KMS-11 (cell line): ENCODE results near the gene TBXAS1.

Source experiments
- H2AFZ ChIP-seq: fragments of 200-600 bp; sonication (generic); 2 replicates; pipeline ENCODE4 v1.6.1; 2016; ENCODE audit warnings: antibody characterized with exemption, mixed run types, low read depth
- H3K27ac ChIP-seq: fragments of 200-600 bp; sonication (generic); 2 replicates; pipeline ENCODE4 v1.6.1; 2016; ENCODE audit warnings: mild to moderate bottlenecking, mixed run types
- H3K27me3 ChIP-seq: fragments of 200-600 bp; sonication (generic); 2 replicates; pipeline ENCODE4 v1.6.1; 2017; ENCODE audit warnings: mild to moderate bottlenecking, low read depth, mixed run types, moderate library complexity; ENCODE audit not compliant: insufficient read depth
- H3K36me3 ChIP-seq: fragments of 200-600 bp; sonication (generic); 2 replicates; pipeline ENCODE4 v1.6.1; 2017; ENCODE audit warnings: mild to moderate bottlenecking, mixed run types; ENCODE audit not compliant: insufficient read depth
- H3K4me1 ChIP-seq: fragments of 200-600 bp; sonication (generic); 2 replicates; pipeline ENCODE4 v1.6.1; 2016; ENCODE audit warnings: mild to moderate bottlenecking, low read depth, mixed run types; ENCODE audit not compliant: poor library complexity, severe bottlenecking
- H3K4me2 ChIP-seq: fragments of 200-600 bp; sonication (generic); 2 replicates; pipeline ENCODE4 v1.7.0; 2016; ENCODE audit warnings: mild to moderate bottlenecking, mixed run types
- H3K4me3 ChIP-seq: fragments of 200-600 bp; sonication (generic); IDR thresholded peaks from 2 replicates; pipeline ENCODE4 v1.6.1; 2017; ENCODE audit warnings: low read depth, low read length, mixed read lengths; ENCODE audit not compliant: insufficient read depth
- H3K79me2 ChIP-seq: fragments of 200-600 bp; sonication (generic); 2 replicates; pipeline ENCODE4 v1.6.1; 2016; ENCODE audit warnings: low read depth, mixed run types; ENCODE audit not compliant: insufficient read depth
- H3K9ac ChIP-seq: fragments of 200-600 bp; sonication (generic); 2 replicates; pipeline ENCODE4 v1.6.1; 2016; ENCODE audit warnings: mild to moderate bottlenecking, mixed run types
- H4K20me1 ChIP-seq: fragments of 200-600 bp; sonication (generic); 2 replicates; pipeline ENCODE4 v1.6.1; 2016; ENCODE audit warnings: mild to moderate bottlenecking, mixed run types; ENCODE audit not compliant: insufficient read depth
- CTCF ChIP-seq: fragments of 200-600 bp; sonication (generic); conservative IDR thresholded peaks from 2 replicates; pipeline ENCODE4 v1.6.1; 2017; ENCODE audit warnings: low read depth, mild to moderate bottlenecking, antibody characterized with exemption, low read length, moderate library complexity, mixed read lengths

TBXAS1 gene

GRCh38 chr7:140055833-140056232 lies 226.8 kb downstream of the TBXAS1 start:
- Histone ChIP-seq H3K79me2 (peaks cover 4% of the 10 kb centered on the region; the same call in 1 of the 2 replicates), H4K20me1 (no peaks in the 10 kb centered on the region), H3K4me1 (peaks cover 21% of the 10 kb centered on the region), H3K4me3 (no peak overlapping the region), H3K4me2 (no peak overlapping the region), H3K9ac (no peak overlapping the region), H2AFZ (no peak overlapping the region), H3K36me3 (no peaks in the 10 kb centered on the region), H3K27me3 (no peaks in the 10 kb centered on the region), H3K27ac (no peak overlapping the region)
- TF ChIP-seq CTCF = no peak

- H4K20me1 ChIP-seq = no peaks in the 10 kb centered on the region
- H3K79me2 ChIP-seq = peaks cover 12% of the 10 kb centered on the region; the same call in 1 of the 2 replicates
- H3K9ac ChIP-seq = no peak overlapping the region
- no peak overlapping the region for H3K4me2 ChIP-seq
- no peak overlapping the region for H3K4me3 ChIP-seq
- H3K27ac ChIP-seq = no peak overlapping the region
- H3K27me3 ChIP-seq = no peaks in the 10 kb centered on the region
- no peaks in the 10 kb centered on the region for H3K36me3 ChIP-seq
- TF ChIP-seq CTCF = no peak
- no peak overlapping the region for H2AFZ ChIP-seq
- H3K4me1 ChIP-seq = peaks cover 28% of the 10 kb centered on the region
Measured at GRCh38 chr7:140056431-140057142, 227.5 kb downstream of the TBXAS1 start.

GRCh38 chr7:140057143-140057535 lies 228.1 kb downstream of the TBXAS1 start:
- Histone ChIP-seq H2AFZ (no peak overlapping the region), H3K36me3 (no peaks in the 10 kb centered on the region), H3K27ac (no peak overlapping the region), H3K9ac (no peak overlapping the region), H3K79me2 (peaks cover 12% of the 10 kb centered on the region; the same call in 1 of the 2 replicates), H3K4me1 (peaks cover 34% of the 10 kb centered on the region), H4K20me1 (no peaks in the 10 kb centered on the region), H3K4me2 (no peak overlapping the region), H3K27me3 (no peaks in the 10 kb centered on the region), H3K4me3 (no peak overlapping the region)
- TF ChIP-seq CTCF = no peak

GRCh38 chr7:140058517-140058916 lies 229.5 kb downstream of the TBXAS1 start:
- Histone ChIP-seq H3K36me3 (no peaks in the 10 kb centered on the region), H3K27ac (no peak overlapping the region), H3K27me3 (no peaks in the 10 kb centered on the region), H3K4me1 (peaks cover 35% of the 10 kb centered on the region), H3K79me2 (peaks cover 12% of the 10 kb centered on the region; the same call in 1 of the 2 replicates), H3K4me2 (no peak overlapping the region), H3K4me3 (no peak overlapping the region), H2AFZ (no peak overlapping the region), H4K20me1 (no peaks in the 10 kb centered on the region), H3K9ac (no peak overlapping the region)
- no peak for TF ChIP-seq CTCF
